Neural progenitor cell (in vitro differentiated cells): ENCODE measurements around the gene GNMT. TPM values are rescaled to one million over a fixed set of nuclear protein-coding genes. Genes with fewer than 3 reads are reported as not detected.

ENCODE experiments used
- DNase-seq: peaks from one replicate; pipeline ENCODE4 v3.0.0-alpha.2; 2016; ENCODE audit warnings: low spot score
- H2AFZ ChIP-seq: fragments of 200-600 bp; sonication (generic); replicated peaks from 2 replicates; pipeline ENCODE4 v1.6.1; 2016; ENCODE audit warnings: antibody characterized with exemption
- H3F3A ChIP-seq: fragments of 200-600 bp; sonication (generic); 2 replicates; pipeline ENCODE4 v1.6.1; 2016; ENCODE audit warnings: antibody characterized with exemption, low read depth
- H3K27ac ChIP-seq: fragments of 200-600 bp; sonication (generic); 2 replicates; pipeline ENCODE4 v1.5.1; 2016; ENCODE audit warnings: mild to moderate bottlenecking
- H3K27me3 ChIP-seq: fragments of 200-600 bp; sonication (generic); 2 replicates; pipeline ENCODE4 v1.6.1; 2016; ENCODE audit warnings: mild to moderate bottlenecking, moderate library complexity
- H3K36me3 ChIP-seq: fragments of 200-600 bp; sonication (generic); 2 replicates; pipeline ENCODE4 v1.5.1; 2016
- H3K4me1 ChIP-seq: fragments of 200-600 bp; sonication (generic); 2 replicates; pipeline ENCODE4 v1.6.1; 2016; ENCODE audit warnings: mixed run types
- H3K4me2 ChIP-seq: fragments of 200-600 bp; sonication (generic); 2 replicates; pipeline ENCODE4 v1.6.1; 2016
- H3K4me3 ChIP-seq: fragments of 200-600 bp; sonication (generic); 2 replicates; pipeline ENCODE4 v1.5.1; 2016
- H3K79me2 ChIP-seq: fragments of 200-600 bp; sonication (generic); 2 replicates; pipeline ENCODE4 v1.6.1; 2016; ENCODE audit warnings: low read depth
- H3K9ac ChIP-seq: fragments of 200-600 bp; sonication (generic); 2 replicates; pipeline ENCODE4 v1.6.1; 2016
- H3K9me3 ChIP-seq: fragments of 200-600 bp; sonication (generic); 2 replicates; pipeline ENCODE4 v1.5.1; 2016; ENCODE audit warnings: low read depth
- H4K20me1 ChIP-seq: fragments of 200-600 bp; sonication (generic); 2 replicates; pipeline ENCODE4 v1.6.1; 2016; ENCODE audit warnings: low read depth
- H3K27ac Mint-ChIP-seq: 3 replicates; pipeline ENCODE4 v1.8.0; 2021; ENCODE audit warnings: mixed read lengths
- H3K27me3 Mint-ChIP-seq: 2 replicates; pipeline ENCODE4 v1.8.0; 2022; ENCODE audit warnings: low read depth, mild to moderate bottlenecking, inconsistent platforms, moderate library complexity, mixed read lengths; ENCODE audit not compliant: insufficient read depth
- H3K36me3 Mint-ChIP-seq: 3 replicates; pipeline ENCODE4 v1.8.0; 2021; ENCODE audit warnings: mixed read lengths
- H3K4me1 Mint-ChIP-seq: 3 replicates; pipeline ENCODE4 v1.8.0; 2021; ENCODE audit warnings: mixed read lengths
- H3K4me3 Mint-ChIP-seq: 3 replicates; pipeline ENCODE4 v1.8.0; 2021; ENCODE audit warnings: mild to moderate bottlenecking, moderate library complexity, mixed read lengths
- H3K9me3 Mint-ChIP-seq: 3 replicates; pipeline ENCODE4 v1.8.0; 2020; ENCODE audit warnings: mixed read lengths
- EZH2 ChIP-seq: fragments of 200-600 bp; sonication (generic); IDR thresholded peaks from 2 replicates; pipeline ENCODE4 v1.6.1; 2017; ENCODE audit warnings: antibody characterized with exemption, mild to moderate bottlenecking, moderate library complexity
- EZH2phosphoT487 ChIP-seq: fragments of 200-600 bp; sonication (generic); IDR thresholded peaks from 2 replicates; pipeline ENCODE4 v1.6.1; 2017; ENCODE audit warnings: antibody characterized with exemption
- total RNA-seq: library from RNA; depleted of rRNA; stranded (reverse); fragments of >200 nt; gene quantifications from 2 replicates; pipeline ENCODE4 v1.2.3, GENCODE V29; 2015; ENCODE audit warnings: low replicate concordance
- TF ChIP-seq, protein P1 (sequence below): fragments of 200-600 bp; sonication (generic); IDR thresholded peaks from 2 replicates; pipeline ENCODE4 v1.5.1; 2017; ENCODE audit warnings: antibody characterized with exemption, mild to moderate bottlenecking

Gene GNMT
- total RNA-seq, 1 donor from 2014 or later, result not detected

DNA sequence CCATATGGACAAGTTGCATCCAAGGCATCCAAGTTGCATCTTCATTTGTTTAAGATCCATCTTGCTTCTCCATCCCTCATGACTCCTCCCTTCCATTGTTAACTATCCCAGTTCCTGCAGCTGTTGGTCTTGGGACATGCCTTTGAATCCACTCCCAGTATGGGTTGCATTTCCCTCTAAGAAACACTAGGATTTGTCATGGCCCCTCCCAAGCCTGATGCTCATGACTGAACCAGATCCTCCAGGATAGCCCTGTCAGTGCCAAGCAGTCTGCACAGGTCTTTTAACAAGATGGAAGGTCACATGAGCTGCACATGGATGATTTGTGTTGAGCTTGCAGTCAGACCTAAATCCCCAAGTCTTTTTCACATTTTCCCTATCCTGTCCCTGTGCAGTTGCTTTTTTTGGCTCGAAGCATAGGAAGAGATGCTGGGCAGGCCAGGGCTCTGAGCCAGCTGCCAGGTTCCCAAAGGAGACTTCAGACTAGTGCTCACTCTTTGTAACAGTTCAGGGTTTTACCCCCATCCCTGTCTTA lies 28.0 kb downstream of the GNMT start:
- Histone ChIP-seq H3K9me3 (no peaks in the 10 kb centered on the region), H3K9ac (no peak overlapping the region), H3K4me3 (no peak overlapping the region), H3K27ac (no peak overlapping the region), H3K27me3 (no peaks in the 10 kb centered on the region), H3K4me1 (peaks cover 11% of the 10 kb centered on the region), H3K79me2 (peaks cover 30% of the 10 kb centered on the region), H3K36me3 (no peaks in the 10 kb centered on the region), H3F3A (peaks cover 5% of the 10 kb centered on the region), H3K4me2 (no peak overlapping the region), H2AFZ (no peak overlapping the region), H4K20me1 (peaks cover 42% of the 10 kb centered on the region)
- H3K4me3 Mint-ChIP-seq, result no peak overlapping the region
- TF ChIP-seq, protein P1, sequence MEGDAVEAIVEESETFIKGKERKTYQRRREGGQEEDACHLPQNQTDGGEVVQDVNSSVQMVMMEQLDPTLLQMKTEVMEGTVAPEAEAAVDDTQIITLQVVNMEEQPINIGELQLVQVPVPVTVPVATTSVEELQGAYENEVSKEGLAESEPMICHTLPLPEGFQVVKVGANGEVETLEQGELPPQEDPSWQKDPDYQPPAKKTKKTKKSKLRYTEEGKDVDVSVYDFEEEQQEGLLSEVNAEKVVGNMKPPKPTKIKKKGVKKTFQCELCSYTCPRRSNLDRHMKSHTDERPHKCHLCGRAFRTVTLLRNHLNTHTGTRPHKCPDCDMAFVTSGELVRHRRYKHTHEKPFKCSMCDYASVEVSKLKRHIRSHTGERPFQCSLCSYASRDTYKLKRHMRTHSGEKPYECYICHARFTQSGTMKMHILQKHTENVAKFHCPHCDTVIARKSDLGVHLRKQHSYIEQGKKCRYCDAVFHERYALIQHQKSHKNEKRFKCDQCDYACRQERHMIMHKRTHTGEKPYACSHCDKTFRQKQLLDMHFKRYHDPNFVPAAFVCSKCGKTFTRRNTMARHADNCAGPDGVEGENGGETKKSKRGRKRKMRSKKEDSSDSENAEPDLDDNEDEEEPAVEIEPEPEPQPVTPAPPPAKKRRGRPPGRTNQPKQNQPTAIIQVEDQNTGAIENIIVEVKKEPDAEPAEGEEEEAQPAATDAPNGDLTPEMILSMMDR, result no peak
- TF ChIP-seq EZH2phosphoT487 (no peak), EZH2 (no peak)
- no peak overlapping the region for H3K27ac Mint-ChIP-seq
- H3K4me1 Mint-ChIP-seq, result peaks cover 37% of the 10 kb centered on the region
- H3K36me3 Mint-ChIP-seq, result peaks cover 14% of the 10 kb centered on the region
- DNase-seq, result no peak
- H3K9me3 Mint-ChIP-seq, result no peaks in the 10 kb centered on the region
- H3K27me3 Mint-ChIP-seq, result no peaks in the 10 kb centered on the region

DNA sequence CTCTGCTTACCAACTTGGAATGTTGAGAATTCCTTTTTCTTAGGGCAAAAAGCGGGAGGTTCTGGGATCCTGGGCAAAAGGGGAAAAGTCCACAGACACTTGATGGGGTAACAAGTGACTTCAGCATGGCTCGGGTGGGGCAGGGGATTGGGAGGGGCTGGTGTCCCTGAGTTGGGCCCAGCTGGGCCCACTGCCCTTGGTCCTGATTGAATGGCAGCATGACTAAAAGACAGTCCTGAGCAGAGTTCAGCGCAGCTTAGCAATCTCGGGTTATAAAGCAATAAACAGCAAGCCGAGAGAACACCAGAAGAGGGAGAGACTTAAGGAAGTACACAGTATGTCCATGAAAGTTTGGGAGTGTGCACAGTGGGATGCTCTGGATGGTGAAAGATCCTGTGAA lies 29.4 kb downstream of the GNMT start:
- Mint-ChIP-seq H3K27me3 (no peaks in the 10 kb centered on the region), H3K9me3 (no peaks in the 10 kb centered on the region), H3K4me3 (no peak overlapping the region), H3K4me1 (peaks cover 31% of the 10 kb centered on the region), H3K36me3 (peaks cover 16% of the 10 kb centered on the region), H3K27ac (no peak overlapping the region)
- H4K20me1 ChIP-seq, result peaks cover 42% of the 10 kb centered on the region
- H3F3A ChIP-seq, result no peaks in the 10 kb centered on the region
- H3K4me1 ChIP-seq, result peaks cover 11% of the 10 kb centered on the region
- no peak overlapping the region for H3K9ac ChIP-seq
- peaks cover 27% of the 10 kb centered on the region for H3K79me2 ChIP-seq
- DNase-seq, result no peak
- H2AFZ ChIP-seq, result no peak overlapping the region
- no peaks in the 10 kb centered on the region for H3K9me3 ChIP-seq
- TF ChIP-seq, protein P1, result no peak
- no peak for TF ChIP-seq EZH2
- TF ChIP-seq EZH2phosphoT487, result no peak
- no peak overlapping the region for H3K4me2 ChIP-seq
- H3K27ac ChIP-seq, result no peak overlapping the region
- no peak overlapping the region for H3K4me3 ChIP-seq
- no peaks in the 10 kb centered on the region for H3K36me3 ChIP-seq
- H3K27me3 ChIP-seq, result no peaks in the 10 kb centered on the region

DNA sequence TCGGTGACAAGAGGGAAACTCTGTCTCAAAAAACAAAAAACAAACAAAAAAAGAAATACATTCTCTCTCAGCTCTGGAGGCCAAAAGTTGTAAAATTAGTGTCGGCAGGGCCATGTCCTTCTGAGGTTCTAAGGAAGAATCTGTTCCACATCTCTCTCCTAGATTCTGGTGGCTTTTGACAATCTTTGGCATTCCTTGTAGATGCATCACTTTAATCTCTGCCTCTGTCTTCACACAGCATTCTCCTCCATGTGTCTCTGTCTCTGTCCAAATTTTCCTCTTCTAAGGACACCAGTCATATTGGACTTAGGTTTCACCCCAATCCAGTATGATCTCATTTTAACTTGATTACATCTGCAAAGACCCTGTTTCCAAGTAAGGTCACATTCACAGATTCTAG lies 32.9 kb downstream of the GNMT start:
- H3K27me3 ChIP-seq, result no peaks in the 10 kb centered on the region
- Mint-ChIP-seq H3K27me3 (no peaks in the 10 kb centered on the region), H3K4me1 (peaks cover 3% of the 10 kb centered on the region), H3K36me3 (peaks cover 17% of the 10 kb centered on the region), H3K9me3 (no peaks in the 10 kb centered on the region), H3K27ac (no peak overlapping the region), H3K4me3 (no peak overlapping the region)
- no peaks in the 10 kb centered on the region for H3K9me3 ChIP-seq
- H3K4me2 ChIP-seq, result no peak overlapping the region
- H3K4me3 ChIP-seq, result no peak overlapping the region
- no peak overlapping the region for H3K9ac ChIP-seq
- H3K27ac ChIP-seq, result no peak overlapping the region
- no peak overlapping the region for H2AFZ ChIP-seq
- H4K20me1 ChIP-seq, result peaks cover 8% of the 10 kb centered on the region
- DNase-seq, result no peak
- H3K4me1 ChIP-seq, result no peaks in the 10 kb centered on the region
- H3F3A ChIP-seq, result peaks cover 4% of the 10 kb centered on the region
- no peaks in the 10 kb centered on the region for H3K36me3 ChIP-seq
- no peaks in the 10 kb centered on the region for H3K79me2 ChIP-seq
- TF ChIP-seq, protein P1, result no peak
- TF ChIP-seq EZH2phosphoT487 (no peak), EZH2 (no peak)
